ENCODE results near the gene ZNF778. TPM values are rescaled to one million over a fixed set of nuclear protein-coding genes. Genes with fewer than 3 reads are reported as not detected.

Gene ZNF778
- total and polyA plus RNA-seq, 11 donors: 1.6 to 14.6 (median 9.2) TPM

DNA sequence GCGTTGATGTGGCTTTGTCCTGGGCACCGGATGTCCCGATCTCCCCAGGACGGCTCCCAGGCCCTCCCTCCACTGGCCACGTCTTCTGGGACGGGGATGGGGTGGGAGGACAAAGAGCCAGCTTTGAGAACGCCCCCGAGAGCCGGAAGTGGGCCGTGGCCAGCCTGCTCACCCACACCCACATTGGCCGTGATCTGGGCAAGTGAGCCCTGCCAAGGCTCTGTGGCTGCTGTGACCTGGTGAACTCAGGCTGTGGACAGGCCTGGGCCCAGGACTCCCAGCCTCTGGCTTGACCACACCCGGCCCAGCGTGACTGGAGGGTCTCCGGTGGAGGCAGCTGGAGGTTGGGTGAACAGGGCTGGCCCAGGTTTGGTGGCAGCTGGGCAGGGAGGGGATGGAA lies 42.6 kb upstream of the ZNF778 start:
- Histone ChIP-seq H3K36me3 (no peaks in the 10 kb centered on the region), H3K4me1 (peaks cover 0 to 14% (median 8%) of the 10 kb centered on the region in 12 donors), H3K4me3 (no peak overlapping the region), H3K9me3 (no peaks in the 10 kb centered on the region), H3K27me3 (peaks cover 0 to 48% (median 14%) of the 10 kb centered on the region in 9 donors), H3K27ac (no peak overlapping the region)
- WGBS, 4 donors: 70 to 80% (median 76%) methylated on average over 11 to 14 of the region's 14 CpGs
- intact Hi-C loops (cut with DNase I): loop anchor here in 1 of 10 donors (5.0 kb wide), 1 partner anchor 433 kb away; no protein-coding TSS in a partner anchor
- TF ChIP-seq, protein P1, sequence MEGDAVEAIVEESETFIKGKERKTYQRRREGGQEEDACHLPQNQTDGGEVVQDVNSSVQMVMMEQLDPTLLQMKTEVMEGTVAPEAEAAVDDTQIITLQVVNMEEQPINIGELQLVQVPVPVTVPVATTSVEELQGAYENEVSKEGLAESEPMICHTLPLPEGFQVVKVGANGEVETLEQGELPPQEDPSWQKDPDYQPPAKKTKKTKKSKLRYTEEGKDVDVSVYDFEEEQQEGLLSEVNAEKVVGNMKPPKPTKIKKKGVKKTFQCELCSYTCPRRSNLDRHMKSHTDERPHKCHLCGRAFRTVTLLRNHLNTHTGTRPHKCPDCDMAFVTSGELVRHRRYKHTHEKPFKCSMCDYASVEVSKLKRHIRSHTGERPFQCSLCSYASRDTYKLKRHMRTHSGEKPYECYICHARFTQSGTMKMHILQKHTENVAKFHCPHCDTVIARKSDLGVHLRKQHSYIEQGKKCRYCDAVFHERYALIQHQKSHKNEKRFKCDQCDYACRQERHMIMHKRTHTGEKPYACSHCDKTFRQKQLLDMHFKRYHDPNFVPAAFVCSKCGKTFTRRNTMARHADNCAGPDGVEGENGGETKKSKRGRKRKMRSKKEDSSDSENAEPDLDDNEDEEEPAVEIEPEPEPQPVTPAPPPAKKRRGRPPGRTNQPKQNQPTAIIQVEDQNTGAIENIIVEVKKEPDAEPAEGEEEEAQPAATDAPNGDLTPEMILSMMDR (IDR thresholded peaks at IDR 0.05): no peak
- TF ChIP-seq POLR2A (IDR thresholded peaks at IDR 0.05): no peak
- ATAC-seq (no peak), DNase-seq (no peak)

DNA sequence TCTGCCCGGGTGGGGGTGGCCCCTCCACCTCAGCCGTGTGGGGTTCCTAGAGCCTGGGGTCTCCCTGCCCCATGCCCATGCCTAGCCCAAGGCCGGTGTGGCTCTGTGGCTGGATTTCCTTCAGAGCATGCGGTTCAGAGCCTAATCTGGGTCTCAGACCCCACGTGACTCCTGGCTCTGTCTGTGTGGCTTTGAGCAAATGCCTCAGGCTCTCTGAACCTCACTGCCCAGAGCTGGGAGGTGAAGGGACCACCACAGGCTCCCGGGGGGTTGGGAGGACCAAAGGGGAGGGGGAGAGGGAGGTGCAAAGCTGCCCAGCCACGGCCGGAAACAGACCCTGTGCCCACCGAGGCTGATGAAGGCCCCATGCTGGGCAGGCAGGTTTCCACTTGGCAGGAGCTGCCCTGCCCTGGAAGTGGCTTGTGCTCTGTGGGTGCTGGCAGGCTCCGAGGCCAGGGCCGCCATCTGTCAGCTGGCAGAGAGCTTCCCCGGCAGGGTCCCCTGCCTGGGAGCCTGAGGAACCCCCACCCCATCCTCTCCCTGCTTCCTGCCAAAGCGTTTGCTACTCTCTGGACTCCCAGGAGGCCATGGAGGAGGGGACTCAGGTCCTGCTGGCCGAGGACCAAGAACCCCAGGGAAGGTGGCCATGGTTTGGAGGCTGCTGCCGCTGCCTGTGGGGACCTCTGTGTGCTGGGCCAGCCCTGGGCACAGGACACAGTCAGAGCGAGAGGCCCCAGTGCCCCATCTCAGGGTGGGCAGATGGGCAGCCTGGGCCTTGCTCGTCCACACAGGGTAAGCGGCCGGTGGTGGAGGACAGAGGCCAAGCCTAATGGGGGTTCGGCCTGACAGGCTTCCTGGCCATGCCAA lies 42.0 kb upstream of the ZNF778 start:
- TF ChIP-seq, protein P1 (IDR thresholded peaks at IDR 0.05): no peak
- TF ChIP-seq POLR2A (IDR thresholded peaks at IDR 0.05): no peak
- H3K4me1 ChIP-seq: peaks cover 0 to 14% (median 7%) of the 10 kb centered on the region in 12 donors
- peaks cover 0 to 48% (median 9%) of the 10 kb centered on the region in 9 donors for H3K27me3 ChIP-seq
- no peak for ATAC-seq
- intact Hi-C loops (cut with DNase I): no loop called here
- DNase-seq: no peak
- 49 to 59% (median 53%) methylated on average over 14 to 20 of the region's 20 CpGs for WGBS, 4 donors
- no peak overlapping the region for H3K27ac ChIP-seq
- H3K4me3 ChIP-seq: no peak overlapping the region
- H3K9me3 ChIP-seq: no peaks in the 10 kb centered on the region
- H3K36me3 ChIP-seq: no peaks in the 10 kb centered on the region

DNA sequence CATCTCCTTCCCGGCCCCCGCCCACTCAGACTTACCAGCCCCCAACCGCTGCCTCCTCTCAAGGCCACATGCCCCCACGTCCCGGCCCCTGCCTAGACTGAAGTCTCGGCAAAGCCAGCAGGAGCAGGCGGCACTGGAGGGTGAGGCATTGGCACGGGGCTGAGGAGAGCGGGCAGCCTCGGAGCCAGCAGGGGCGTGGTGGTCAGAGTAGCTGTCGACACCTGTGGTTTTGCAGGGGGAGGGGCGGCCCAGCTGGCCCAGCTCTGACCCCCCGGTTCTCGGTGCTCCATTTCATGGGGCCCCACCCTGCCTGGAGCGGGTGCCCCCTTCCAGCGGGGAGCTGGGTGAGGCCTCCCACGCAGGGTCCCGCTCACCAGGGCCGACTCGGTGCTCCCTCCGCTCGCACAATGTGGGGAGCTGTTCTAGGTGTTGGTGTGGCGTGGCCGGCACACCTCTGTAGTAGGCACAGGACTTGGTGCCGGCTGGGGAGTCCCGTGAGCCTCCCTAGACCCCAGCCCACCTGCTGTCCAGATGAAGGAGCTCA lies 41.3 kb upstream of the ZNF778 start:
- WGBS, 4 donors: 77 to 83% (median 81%) methylated on average over 6 to 27 of the region's 27 CpGs
- Histone ChIP-seq H3K4me1 (peaks cover 0 to 7% (median 1%) of the 10 kb centered on the region in 12 donors), H3K27ac (no peak overlapping the region), H3K9me3 (no peaks in the 10 kb centered on the region), H3K36me3 (no peaks in the 10 kb centered on the region), H3K27me3 (peaks cover 0 to 48% (median 6%) of the 10 kb centered on the region in 9 donors), H3K4me3 (no peak overlapping the region)
- DNase-seq (no peak), ATAC-seq (no peak)
- intact Hi-C loops (cut with DNase I): no loop called here
- no peak for TF ChIP-seq POLR2A (IDR thresholded peaks at IDR 0.05)
- TF ChIP-seq, protein P1 (IDR thresholded peaks at IDR 0.05): no peak

DNA sequence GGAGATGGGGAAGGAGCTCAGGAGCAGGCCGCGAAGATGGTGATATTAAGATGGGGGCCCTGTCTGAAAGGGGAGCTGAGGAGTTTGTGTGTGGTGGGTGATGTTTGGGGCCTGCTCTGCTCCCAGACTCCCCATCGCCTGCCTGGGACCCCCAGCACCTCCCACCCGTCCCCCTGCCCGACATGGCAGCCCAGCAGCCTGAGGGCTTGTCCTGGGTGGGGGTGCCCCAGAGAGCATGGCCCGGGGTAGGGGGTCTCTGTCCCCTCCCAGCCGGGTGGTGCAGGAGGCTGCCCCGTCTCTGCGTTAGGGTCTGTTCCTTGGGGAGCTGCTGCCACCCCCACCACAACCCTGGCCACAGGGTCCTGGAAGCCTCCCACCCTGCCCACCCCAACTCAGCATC lies 40.8 kb upstream of the ZNF778 start:
- TF ChIP-seq, protein P1 (IDR thresholded peaks at IDR 0.05): no peak
- no peak for TF ChIP-seq POLR2A (IDR thresholded peaks at IDR 0.05)
- intact Hi-C loops (cut with DNase I): no loop called here
- ATAC-seq: no peak
- Histone ChIP-seq H3K27ac (no peak overlapping the region), H3K36me3 (no peaks in the 10 kb centered on the region), H3K4me3 (no peak overlapping the region), H3K4me1 (peaks cover 0 to 2% (median 0%) of the 10 kb centered on the region in 12 donors), H3K9me3 (no peaks in the 10 kb centered on the region), H3K27me3 (peaks cover 0 to 52% (median 6%) of the 10 kb centered on the region in 9 donors)
- no peak for DNase-seq
- 87 to 90% (median 88%) methylated on average over 8 to 9 of the region's 9 CpGs for WGBS, 4 donors
